H1 (cell line): ENCODE measurements around the gene GRAMD1B.

Source experiments
- CREB1 ChIP-seq: IDR thresholded peaks from 2 replicates; pipeline ENCODE4 v1.6.1; 2012; ENCODE audit warnings: inconsistent platforms
- KDM5A ChIP-seq: fragments of 200-600 bp; IDR thresholded peaks from 2 replicates; pipeline ENCODE4 v1.7.1; 2012; ENCODE audit warnings: mild to moderate bottlenecking, low read length, inconsistent platforms, mixed read lengths
- POLR2A ChIP-seq, 2 experiments: IDR thresholded peaks; 1 replicate in 1 of 2; 2 replicates in 1 of 2; pipeline ENCODE4 v1.6.1; 2011; ENCODE audit warnings: low read depth in 2 of 2, low read length in 2 of 2, mild to moderate bottlenecking in 2 of 2; ENCODE audit errors: control extremely low read depth in 1 of 2
- ZNF274 ChIP-seq: IDR thresholded peaks from 2 replicates; pipeline ENCODE4 v1.7.0; 2012; ENCODE audit warnings: low read length, borderline replicate concordance; ENCODE audit errors: extremely low read depth
- TF ChIP-seq, protein P1 (sequence below), 3 experiments: IDR thresholded peaks; 1 replicate in 2 of 3; 2 replicates in 1 of 3; pipeline versions ENCODE4 v1.5.1 to v1.6.1; 2011; ENCODE audit warnings: low read length in 3 of 3, mild to moderate bottlenecking in 3 of 3, inconsistent platforms in 2 of 3, low read depth in 1 of 3, moderate library complexity in 1 of 3; ENCODE audit not compliant: insufficient read depth in 1 of 3; ENCODE audit errors: control extremely low read depth in 1 of 3
- TF ChIP-seq, protein P2 (sequence below): IDR thresholded peaks from 2 replicates; pipeline ENCODE4 v1.6.1; 2011; ENCODE audit warnings: low read depth, mild to moderate bottlenecking, low read length; ENCODE audit not compliant: insufficient read depth
- TF ChIP-seq, protein P3 (sequence below): IDR thresholded peaks from 2 replicates; pipeline ENCODE4 v1.6.1; 2012; ENCODE audit warnings: inconsistent platforms

DNA sequence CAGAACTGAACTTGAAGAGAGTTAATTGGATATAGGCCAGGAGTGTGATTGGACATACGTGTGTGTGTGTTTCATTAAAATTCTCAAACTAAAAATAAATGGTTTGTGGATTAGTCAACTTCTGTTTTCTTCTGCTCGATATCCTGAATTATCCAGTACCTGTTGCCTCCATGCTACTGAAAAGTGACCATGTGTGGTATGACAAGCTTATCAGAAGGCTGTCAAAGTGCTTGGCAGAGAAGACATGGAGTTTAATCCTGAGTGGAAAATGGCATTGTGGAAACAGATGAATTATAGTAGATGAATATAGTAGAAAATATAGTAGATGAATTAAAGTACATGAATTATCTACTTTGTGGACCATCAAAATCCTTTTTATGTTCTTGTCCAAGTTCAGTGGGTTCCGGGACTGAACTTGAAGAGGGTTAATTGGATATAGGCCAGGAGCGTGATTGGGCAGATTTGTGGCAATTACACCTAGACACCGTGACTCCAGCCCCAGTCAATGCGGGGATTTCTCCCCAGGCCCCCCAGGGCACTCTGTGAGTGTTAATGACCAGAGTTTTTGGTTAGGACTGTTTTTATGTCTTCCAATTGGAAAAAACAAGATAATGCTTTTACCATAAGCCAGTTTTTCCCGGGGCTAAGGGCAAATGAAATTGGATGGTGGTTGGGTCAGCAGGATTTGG, 30.1 kb downstream of the GRAMD1B start:
- TF ChIP-seq, protein P1, sequence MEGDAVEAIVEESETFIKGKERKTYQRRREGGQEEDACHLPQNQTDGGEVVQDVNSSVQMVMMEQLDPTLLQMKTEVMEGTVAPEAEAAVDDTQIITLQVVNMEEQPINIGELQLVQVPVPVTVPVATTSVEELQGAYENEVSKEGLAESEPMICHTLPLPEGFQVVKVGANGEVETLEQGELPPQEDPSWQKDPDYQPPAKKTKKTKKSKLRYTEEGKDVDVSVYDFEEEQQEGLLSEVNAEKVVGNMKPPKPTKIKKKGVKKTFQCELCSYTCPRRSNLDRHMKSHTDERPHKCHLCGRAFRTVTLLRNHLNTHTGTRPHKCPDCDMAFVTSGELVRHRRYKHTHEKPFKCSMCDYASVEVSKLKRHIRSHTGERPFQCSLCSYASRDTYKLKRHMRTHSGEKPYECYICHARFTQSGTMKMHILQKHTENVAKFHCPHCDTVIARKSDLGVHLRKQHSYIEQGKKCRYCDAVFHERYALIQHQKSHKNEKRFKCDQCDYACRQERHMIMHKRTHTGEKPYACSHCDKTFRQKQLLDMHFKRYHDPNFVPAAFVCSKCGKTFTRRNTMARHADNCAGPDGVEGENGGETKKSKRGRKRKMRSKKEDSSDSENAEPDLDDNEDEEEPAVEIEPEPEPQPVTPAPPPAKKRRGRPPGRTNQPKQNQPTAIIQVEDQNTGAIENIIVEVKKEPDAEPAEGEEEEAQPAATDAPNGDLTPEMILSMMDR (IDR thresholded peaks at IDR 0.05; ENCODE audit: control extremely low read depth in 1 of 3, insufficient read depth in 1 of 3, low read depth in 1 of 3, low read length in 3 of 3) = no peak
- TF ChIP-seq POLR2A (IDR thresholded peaks at IDR 0.05; ENCODE audit: control extremely low read depth in 1 of 2, low read depth in 2 of 2, low read length in 2 of 2) (no peak), KDM5A (no peak), ZNF274 (no peak), CREB1 (no peak)
- TF ChIP-seq, protein P2, sequence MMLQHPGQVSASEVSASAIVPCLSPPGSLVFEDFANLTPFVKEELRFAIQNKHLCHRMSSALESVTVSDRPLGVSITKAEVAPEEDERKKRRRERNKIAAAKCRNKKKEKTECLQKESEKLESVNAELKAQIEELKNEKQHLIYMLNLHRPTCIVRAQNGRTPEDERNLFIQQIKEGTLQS = no peak
- TF ChIP-seq, protein P3, sequence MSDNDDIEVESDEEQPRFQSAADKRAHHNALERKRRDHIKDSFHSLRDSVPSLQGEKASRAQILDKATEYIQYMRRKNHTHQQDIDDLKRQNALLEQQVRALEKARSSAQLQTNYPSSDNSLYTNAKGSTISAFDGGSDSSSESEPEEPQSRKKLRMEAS = no peak
